MCF 10A (cell line): Measurements from ENCODE around the gene ERCC1. TPM values are rescaled to one million over a fixed set of nuclear protein-coding genes. Genes with fewer than 3 reads are reported as not detected.

Experiments
- BruUV-seq: library from RNA; stranded (reverse); fragments of 400-500 nt; replicated peaks from 2 replicates; lab custom pipeline; 2021; lab: Mats Ljungman, UMichigan
- CTCF ChIA-PET: fragments of 300-600 bp; sonication (Branson Sonifier 250); formaldehyde crosslinking; extraction: SDS; loops from one replicate; lab custom pipeline; 2021; ENCODE audit warnings: antibody characterized with exemption, inconsistent platforms; lab: Yijun Ruan, JAX
- POLR2A ChIA-PET: fragments of 300-600, 350-650 bp; sonication (Branson Sonifier 250); formaldehyde crosslinking; extraction: SDS; loops from one replicate; lab custom pipeline; 2020; ENCODE audit warnings: antibody characterized with exemption, inconsistent platforms; lab: Yijun Ruan, JAX
- DNase-seq: peaks from one replicate; pipeline ENCODE4 v3.0.0-alpha.2; 2018; ENCODE audit not compliant: unreplicated experiment
- H3K27ac Mint-ChIP-seq: one replicate; pipeline ENCODE4 v1.8.0; 2022; ENCODE audit warnings: mild to moderate bottlenecking, low read depth, mixed read lengths; ENCODE audit not compliant: unreplicated experiment
- H3K27me3 Mint-ChIP-seq: one replicate; pipeline ENCODE4 v1.8.0; 2022; ENCODE audit warnings: mixed read lengths; ENCODE audit not compliant: insufficient read depth, unreplicated experiment
- H3K36me3 Mint-ChIP-seq: one replicate; pipeline ENCODE4 v1.8.0; 2022; ENCODE audit warnings: mild to moderate bottlenecking, moderate library complexity, mixed read lengths; ENCODE audit not compliant: insufficient read depth, unreplicated experiment
- H3K4me1 Mint-ChIP-seq: one replicate; pipeline ENCODE4 v1.8.0; 2022; ENCODE audit warnings: mixed read lengths; ENCODE audit not compliant: insufficient read depth, unreplicated experiment
- H3K4me3 Mint-ChIP-seq: one replicate; pipeline ENCODE4 v1.8.0; 2022; ENCODE audit warnings: mild to moderate bottlenecking, moderate library complexity, mixed read lengths; ENCODE audit not compliant: unreplicated experiment
- H3K9me3 Mint-ChIP-seq: one replicate; pipeline ENCODE4 v1.8.0; 2022; ENCODE audit warnings: mixed read lengths; ENCODE audit not compliant: unreplicated experiment
- intact Hi-C: fragments of 100-400 bp; cut with micrococcal nuclease; formaldehyde crosslinking; loops from 2 replicates; pipeline ENCODE4 v1.14.1; 2022
- total RNA-seq: library from RNA; stranded (reverse); gene quantifications from 2 replicates; pipeline ENCODE4 v1.2.3, GENCODE V29; 2022
- TF ChIP-seq, protein P1 (sequence below): fragments of 200-600 bp; IDR thresholded peaks from one replicate; pipeline ENCODE4 v1.8.0; 2022; ENCODE audit warnings: antibody characterized with exemption, mild to moderate bottlenecking; ENCODE audit not compliant: unreplicated experiment

Gene ERCC1
- total RNA-seq, 1 experiment from 2014 or later = 227 TPM

- no peak for DNase-seq
- H3K36me3 Mint-ChIP-seq = peaks cover 95% of the 10 kb centered on the region
- POLR2A ChIA-PET = interaction anchor here (1.0 kb wide), 1 partner anchor 68 kb away, joined by 3 read pairs; no protein-coding TSS in a partner anchor
- CTCF ChIA-PET = interaction anchor here (0.9 to 1.3 kb wide), 3 partner anchors 13 to 32 kb away, joined by 3 to 6 read pairs (median 5); no protein-coding TSS in a partner anchor
- H3K9me3 Mint-ChIP-seq = no peaks in the 10 kb centered on the region
- no TSS peak for BruUV-seq
- peaks cover 6% of the 10 kb centered on the region for H3K4me1 Mint-ChIP-seq
- H3K27me3 Mint-ChIP-seq = no peaks in the 10 kb centered on the region
- TF ChIP-seq, protein P1, sequence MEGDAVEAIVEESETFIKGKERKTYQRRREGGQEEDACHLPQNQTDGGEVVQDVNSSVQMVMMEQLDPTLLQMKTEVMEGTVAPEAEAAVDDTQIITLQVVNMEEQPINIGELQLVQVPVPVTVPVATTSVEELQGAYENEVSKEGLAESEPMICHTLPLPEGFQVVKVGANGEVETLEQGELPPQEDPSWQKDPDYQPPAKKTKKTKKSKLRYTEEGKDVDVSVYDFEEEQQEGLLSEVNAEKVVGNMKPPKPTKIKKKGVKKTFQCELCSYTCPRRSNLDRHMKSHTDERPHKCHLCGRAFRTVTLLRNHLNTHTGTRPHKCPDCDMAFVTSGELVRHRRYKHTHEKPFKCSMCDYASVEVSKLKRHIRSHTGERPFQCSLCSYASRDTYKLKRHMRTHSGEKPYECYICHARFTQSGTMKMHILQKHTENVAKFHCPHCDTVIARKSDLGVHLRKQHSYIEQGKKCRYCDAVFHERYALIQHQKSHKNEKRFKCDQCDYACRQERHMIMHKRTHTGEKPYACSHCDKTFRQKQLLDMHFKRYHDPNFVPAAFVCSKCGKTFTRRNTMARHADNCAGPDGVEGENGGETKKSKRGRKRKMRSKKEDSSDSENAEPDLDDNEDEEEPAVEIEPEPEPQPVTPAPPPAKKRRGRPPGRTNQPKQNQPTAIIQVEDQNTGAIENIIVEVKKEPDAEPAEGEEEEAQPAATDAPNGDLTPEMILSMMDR = no peak
- no peak overlapping the region for H3K27ac Mint-ChIP-seq
- intact Hi-C loops = no loop called here
- peak overlapping the region; percentile 13 for H3K4me3 Mint-ChIP-seq
Measured at GRCh38 chr19:45471931-45472562, 48.3 kb upstream of the ERCC1 start.

DNA sequence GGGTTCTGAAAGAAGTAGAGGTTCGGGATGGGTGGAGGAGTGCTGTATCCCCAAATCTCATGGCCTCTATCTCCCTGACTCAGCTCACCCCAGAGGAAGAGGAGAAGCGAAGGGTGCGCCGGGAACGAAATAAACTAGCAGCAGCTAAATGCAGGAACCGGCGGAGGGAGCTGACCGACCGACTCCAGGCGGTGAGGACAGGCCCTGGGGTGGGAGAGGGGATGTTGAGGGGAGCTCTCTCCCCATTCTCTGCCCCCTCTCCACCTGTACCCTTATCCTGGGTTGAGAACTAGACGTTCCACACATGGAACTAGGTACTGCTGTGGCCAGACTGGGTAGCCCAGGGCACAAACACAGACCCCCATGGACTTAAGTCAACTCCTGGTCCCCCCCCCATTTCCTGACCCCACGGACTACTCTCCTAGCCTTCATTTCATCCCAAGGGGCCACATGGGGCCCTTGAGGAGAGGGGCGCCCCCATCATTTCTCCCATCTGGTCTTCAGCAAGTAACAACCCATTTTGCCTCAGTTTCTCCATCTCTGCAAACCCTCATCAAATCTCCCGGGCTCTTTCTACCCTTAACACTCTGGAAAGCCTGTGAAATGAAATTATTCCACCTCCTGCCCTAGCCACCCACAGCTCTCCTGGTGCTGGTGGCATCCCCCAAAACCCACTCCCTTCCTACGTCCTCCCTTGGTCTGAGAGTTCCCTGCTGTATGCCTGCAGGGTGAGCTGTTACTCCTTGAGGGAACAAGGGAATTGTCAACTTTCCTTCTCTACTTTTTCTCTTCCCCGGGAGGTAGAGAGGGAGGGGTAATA is 47.6 kb upstream of the ERCC1 start:
- Mint-ChIP-seq H3K27ac (peak overlapping the region; percentile 97), H3K4me1 (peaks cover 2% of the 10 kb centered on the region), H3K9me3 (no peaks in the 10 kb centered on the region), H3K27me3 (no peaks in the 10 kb centered on the region), H3K4me3 (peak overlapping the region; percentile 13), H3K36me3 (peaks cover 90% of the 10 kb centered on the region)
- intact Hi-C loops = no loop called here
- TF ChIP-seq, protein P1 = no peak
- ChIA-PET CTCF (interaction anchor here (1.2 to 1.3 kb wide), 2 partner anchors 14 to 32 kb away, joined by 5 to 10 read pairs; no protein-coding TSS in a partner anchor), POLR2A (interaction anchor here (0.6 to 1.0 kb wide), 2 partner anchors 32 to 67 kb away, joined by 3 to 4 read pairs; no protein-coding TSS in a partner anchor)
- no TSS peak for BruUV-seq
- DNase-seq = no peak

DNA sequence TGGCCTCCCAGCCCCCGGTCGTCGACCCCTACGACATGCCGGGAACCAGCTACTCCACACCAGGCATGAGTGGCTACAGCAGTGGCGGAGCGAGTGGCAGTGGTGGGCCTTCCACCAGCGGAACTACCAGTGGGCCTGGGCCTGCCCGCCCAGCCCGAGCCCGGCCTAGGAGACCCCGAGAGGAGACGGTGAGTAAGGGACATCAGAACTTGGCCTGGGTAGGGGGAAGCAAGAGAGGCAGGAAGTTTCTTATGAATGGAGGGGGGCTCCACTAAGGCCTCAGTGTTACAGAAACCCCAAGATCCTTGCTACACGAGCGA is 47.0 kb upstream of the ERCC1 start:
- Mint-ChIP-seq H3K4me3 (peak overlapping the region; percentile 82), H3K36me3 (peaks cover 84% of the 10 kb centered on the region), H3K27me3 (no peaks in the 10 kb centered on the region), H3K27ac (peak overlapping the region; percentile 97), H3K9me3 (no peaks in the 10 kb centered on the region), H3K4me1 (no peaks in the 10 kb centered on the region)
- DNase-seq = no peak
- ChIA-PET POLR2A (interaction anchor here (0.6 kb wide), 1 partner anchor 31 kb away, joined by 4 read pairs; no protein-coding TSS in a partner anchor), CTCF (interaction anchor here (1.2 kb wide), 1 partner anchor 31 kb away, joined by 10 read pairs; no protein-coding TSS in a partner anchor)
- no TSS peak for BruUV-seq
- TF ChIP-seq, protein P1 = no peak
- intact Hi-C loops = no loop called here
